Ascending aorta (tissue), 2 donors: Measurements from ENCODE around the gene OBSL1. TPM values are rescaled to one million over a fixed set of nuclear protein-coding genes. Genes with fewer than 3 reads are reported as not detected.

Source experiments
- DNase-seq, 2 donors: peaks; one replicate each; pipeline ENCODE4 v3.0.0-alpha.2; 2019; ENCODE audit warnings: low spot score in 2 of 2
- H3K27ac ChIP-seq, 2 donors: fragments of 200-600 bp; sonication (generic); one replicate each; pipeline ENCODE4 v1.5.1; 2016 to 2017; ENCODE audit warnings: mild to moderate bottlenecking in 1 of 2
- H3K27me3 ChIP-seq: fragments of 200-600 bp; sonication (generic); one replicate; pipeline ENCODE4 v1.5.1; 2017
- H3K36me3 ChIP-seq, 2 donors: fragments of 200-600 bp; sonication (generic); one replicate each; pipeline ENCODE4 v1.5.1; 2016
- H3K4me1 ChIP-seq, 2 donors: fragments of 200-600 bp; sonication (generic); one replicate each; pipeline ENCODE4 v1.5.1; 2016 to 2017; ENCODE audit warnings: mild to moderate bottlenecking in 1 of 2
- H3K4me3 ChIP-seq, 2 donors: fragments of 200-600 bp; sonication (generic); one replicate each; pipeline ENCODE4 v1.5.1; 2016 to 2017; ENCODE audit warnings: mild to moderate bottlenecking in 1 of 2
- H3K9me3 ChIP-seq, 2 donors: fragments of 200-600 bp; sonication (generic); one replicate each; pipeline ENCODE4 v1.5.1; 2016
- CTCF ChIP-seq, 3 experiments: fragments of 200-600 bp in 2 of 3; fragments of 450-650 bp in 1 of 3; sonication (generic) in 2 of 3; IDR thresholded peaks; one replicate each; pipeline ENCODE4 v1.5.1; 2016 to 2019; ENCODE audit warnings: antibody characterized with exemption in 3 of 3, mild to moderate bottlenecking in 1 of 3, moderate library complexity in 1 of 3
- intact Hi-C: fragments of 100-400 bp; cut with DNase I; formaldehyde crosslinking; loops from one replicate; pipeline ENCODE4 v1.15.1; 2023
- total RNA-seq: library from RNA; depleted of rRNA; stranded (reverse); fragments of >200 nt; gene quantifications from one replicate; pipeline ENCODE4 v1.1.0, GENCODE V29; 2016

The OBSL1 gene
- total RNA-seq, 1 donor from 2014 or later: 151 TPM

- no peak overlapping the region for H3K27ac ChIP-seq
- H3K4me3 ChIP-seq: no peak overlapping the region
- no peaks in the 10 kb centered on the region for H3K9me3 ChIP-seq
- H3K27me3 ChIP-seq: no peaks in the 10 kb centered on the region
- no peak for DNase-seq
- peaks cover 6 to 19% of the 10 kb centered on the region in 2 donors for H3K4me1 ChIP-seq
- intact Hi-C loops: no loop called here
- TF ChIP-seq CTCF (IDR thresholded peaks at IDR 0.05): no peak
- H3K36me3 ChIP-seq: peaks cover 0 to 18% of the 10 kb centered on the region in 2 donors
Observed at GRCh38 chr2:219554350-219554749, 17.0 kb downstream of the OBSL1 start.

DNA sequence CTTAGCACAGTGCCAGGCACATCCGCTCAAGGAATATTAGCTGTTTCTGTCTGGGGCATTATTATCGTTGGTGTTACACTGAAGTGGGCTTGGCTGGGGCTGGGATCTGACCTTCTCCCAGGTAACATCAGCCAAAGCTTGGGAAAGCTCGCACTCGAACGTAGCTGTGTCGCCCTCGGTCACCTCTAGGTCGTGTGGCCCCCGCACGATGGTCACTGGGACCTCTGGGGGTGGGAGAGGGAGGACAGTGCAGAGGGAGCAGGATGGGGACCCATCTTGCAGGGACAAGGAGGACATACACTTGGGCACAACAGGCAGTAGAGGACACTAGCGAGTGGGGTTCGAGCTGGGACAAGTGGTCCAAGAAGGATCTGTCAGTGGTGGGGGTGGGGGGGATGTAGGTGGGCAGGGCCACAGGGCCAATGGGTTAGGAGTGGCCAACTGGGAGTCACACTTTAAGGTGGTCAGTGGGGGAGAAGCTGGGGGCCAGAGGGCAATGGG, 17.8 kb downstream of the OBSL1 start:
- intact Hi-C loops: loop anchor here (2.0 kb wide), 1 partner anchor 17 kb away; the partner anchor contains the start of gene OBSL1
- Histone ChIP-seq H3K4me3 (peak overlapping the region in 1 of 2 donors; percentile 79), H3K36me3 (peaks cover 0 to 18% of the 10 kb centered on the region in 2 donors), H3K4me1 (peaks cover 6 to 19% of the 10 kb centered on the region in 2 donors), H3K27me3 (no peaks in the 10 kb centered on the region), H3K27ac (no peak overlapping the region), H3K9me3 (no peaks in the 10 kb centered on the region)
- no peak for TF ChIP-seq CTCF (IDR thresholded peaks at IDR 0.05)
- DNase-seq: no peak

GRCh38 chr2:219553168-219553417, 18.2 kb downstream of the OBSL1 start:
- no peak overlapping the region for H3K27ac ChIP-seq

GRCh38 chr2:219552382-219553167, 18.8 kb downstream of the OBSL1 start:
- intact Hi-C loops: loop anchor here (1.0 to 2.0 kb wide), 3 partner anchors 8 to 45 kb away; partner anchors contain the start of genes OBSL1, STK11IP and TMEM198
- H3K36me3 ChIP-seq: peaks cover 0 to 16% of the 10 kb centered on the region in 2 donors
- peak overlapping the region; percentile 40 to 77 for H3K27ac ChIP-seq
- H3K27me3 ChIP-seq: no peaks in the 10 kb centered on the region
- DNase-seq: peak in 1 of 2 donors; percentile 92
- H3K4me3 ChIP-seq: peak overlapping the region; percentile 61 to 79
- TF ChIP-seq CTCF (IDR thresholded peaks at IDR 0.05): no peak
- peaks cover 6 to 19% of the 10 kb centered on the region in 2 donors for H3K4me1 ChIP-seq
- no peaks in the 10 kb centered on the region for H3K9me3 ChIP-seq

More at GRCh38 chr2:219553168-219553417, 18.2 kb downstream of the OBSL1 start:
- H3K36me3 ChIP-seq: peaks cover 0 to 18% of the 10 kb centered on the region in 2 donors
- TF ChIP-seq CTCF (IDR thresholded peaks at IDR 0.05): no peak
- H3K4me1 ChIP-seq: peaks cover 6 to 19% of the 10 kb centered on the region in 2 donors
- intact Hi-C loops: loop anchor here (2.0 kb wide), 1 partner anchor 18 kb away; the partner anchor contains the start of gene OBSL1
- no peaks in the 10 kb centered on the region for H3K27me3 ChIP-seq
- DNase-seq: no peak
- no peaks in the 10 kb centered on the region for H3K9me3 ChIP-seq
- H3K4me3 ChIP-seq: peak overlapping the region; percentile 61 to 79

- no peaks in the 10 kb centered on the region for H3K27me3 ChIP-seq
- no peak for TF ChIP-seq CTCF (IDR thresholded peaks at IDR 0.05)
- intact Hi-C loops: loop anchor here (1.0 to 2.0 kb wide), 3 partner anchors 7 to 46 kb away; partner anchors contain the start of genes OBSL1, STK11IP and TMEM198
- peak overlapping the region; percentile 40 to 77 for H3K27ac ChIP-seq
- H3K36me3 ChIP-seq: peaks cover 0 to 10% of the 10 kb centered on the region in 2 donors
- peaks cover 6 to 19% of the 10 kb centered on the region in 2 donors for H3K4me1 ChIP-seq
- DNase-seq: no peak
- no peaks in the 10 kb centered on the region for H3K9me3 ChIP-seq
- H3K4me3 ChIP-seq: peak overlapping the region; percentile 61 to 79
Observed at GRCh38 chr2:219551441-219552381, 19.6 kb downstream of the OBSL1 start.
